Renal pelvis (tissue), 12 donors: ENCODE data around the gene RCVRN. TPM values are rescaled to one million over a fixed set of nuclear protein-coding genes. Genes with fewer than 3 reads are reported as not detected.

Source experiments
- DNase-seq: peaks from one replicate; pipeline ENCODE4 v3.0.0-alpha.2; 2013
- long read RNA-seq, 16 experiments: transcript quantifications; one replicate each; lab custom pipeline, GENCODE V29; 2026
- polyA plus RNA-seq, 3 donors: library from polyadenylated mRNA; unstranded; fragments of 120-200 nt; gene quantifications; one replicate each; pipeline ENCODE4 v1.2.1, GENCODE V29; 2013; ENCODE audit not compliant: insufficient read length in 3 of 3

The RCVRN gene
- polyA plus RNA-seq, result under 1 TPM in 2 of 3 donors, not detected in 1; 0.21 to 0.47 TPM
- long read RNA-seq, donor 1, result 0 reads
- long read RNA-seq, donor 2, result 0 reads
- long read RNA-seq, donor 3, result 0 reads
- long read RNA-seq, donor 4, result 0 reads
- long read RNA-seq, donor 5, result 0 reads
- long read RNA-seq, donor 6, result 0 reads
- long read RNA-seq, donor 7, result 0 reads
- long read RNA-seq, donor 8, result 0 reads
- long read RNA-seq, donor 9, result 0 reads
- long read RNA-seq, donor 10, result 0 reads
- long read RNA-seq, donor 11, partial matches to known transcripts, result 0 of 1 reads
- long read RNA-seq, donor 11, other reads (novel, unspliced or antisense), result 0 of 1 reads
- long read RNA-seq, donor 12, result 0 reads
- long read RNA-seq, donor 13, result 0 reads
- long read RNA-seq, donor 14, result 0 reads
- long read RNA-seq, donor 15, result 0 reads
- long read RNA-seq, donor 16, result 0 reads

DNA sequence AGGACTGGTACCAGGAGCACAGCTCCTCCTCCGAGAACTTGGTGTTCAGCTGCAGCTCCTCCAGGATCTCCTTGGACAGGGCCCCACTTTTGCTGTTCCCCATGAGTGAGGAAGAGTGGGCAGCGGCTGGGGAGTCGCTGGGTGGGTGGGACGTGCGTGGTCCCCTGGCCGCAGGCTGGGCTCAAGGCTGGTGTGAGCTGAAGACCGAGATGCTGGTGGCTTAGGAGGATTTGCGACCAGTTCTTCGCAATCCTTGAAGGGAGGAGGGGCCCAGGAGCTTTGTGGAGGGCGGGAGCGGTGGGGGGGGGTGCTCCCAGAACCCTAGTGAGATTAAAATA lies at the start of gene RCVRN:
RCVRN (minus strand) TSS at position 194 of the 338 bp plus-strand sequence; CDS start at position 103, 91 bp downstream.
- no peak for DNase-seq

DNA sequence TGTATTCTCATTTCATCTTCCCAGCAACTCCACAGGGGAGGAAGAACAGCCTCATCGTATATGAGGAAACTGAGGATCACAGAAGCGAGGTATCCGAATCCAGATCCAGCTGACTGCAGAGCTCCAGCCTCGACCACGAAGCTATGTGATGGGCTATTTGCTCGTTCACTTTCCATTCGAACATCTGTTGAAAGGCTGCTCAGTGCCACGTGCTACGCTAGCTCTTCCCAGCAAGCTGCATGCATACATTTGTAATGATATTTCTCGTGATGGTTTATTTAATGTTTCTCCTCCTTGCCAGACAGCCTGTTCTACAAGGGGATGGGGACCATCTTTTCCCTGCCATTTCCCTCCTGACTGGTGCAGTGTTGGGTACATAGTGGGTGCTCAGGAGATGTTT lies 48.4 kb upstream of the RCVRN start:
- no peak for DNase-seq

DNA sequence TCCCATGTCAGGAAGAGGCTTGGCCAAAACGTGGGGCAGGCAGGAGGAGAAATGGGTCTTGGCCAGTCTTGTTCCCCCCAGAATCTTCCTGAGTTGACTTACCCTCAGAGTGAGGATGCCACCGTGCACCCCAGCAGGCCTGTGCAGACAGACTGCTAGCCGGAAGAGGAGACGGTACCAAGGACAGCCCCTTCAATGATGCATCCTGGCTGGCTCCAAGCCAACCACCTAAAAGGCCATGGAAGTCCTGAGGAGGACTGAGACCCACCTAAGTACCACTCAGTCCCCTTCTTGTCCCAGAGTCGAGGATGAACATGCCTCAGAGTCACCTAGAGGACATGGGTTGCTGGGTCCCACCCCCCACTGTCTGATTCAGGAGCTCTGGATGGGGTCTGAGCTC lies 46.7 kb upstream of the RCVRN start:
- no peak for DNase-seq

DNA sequence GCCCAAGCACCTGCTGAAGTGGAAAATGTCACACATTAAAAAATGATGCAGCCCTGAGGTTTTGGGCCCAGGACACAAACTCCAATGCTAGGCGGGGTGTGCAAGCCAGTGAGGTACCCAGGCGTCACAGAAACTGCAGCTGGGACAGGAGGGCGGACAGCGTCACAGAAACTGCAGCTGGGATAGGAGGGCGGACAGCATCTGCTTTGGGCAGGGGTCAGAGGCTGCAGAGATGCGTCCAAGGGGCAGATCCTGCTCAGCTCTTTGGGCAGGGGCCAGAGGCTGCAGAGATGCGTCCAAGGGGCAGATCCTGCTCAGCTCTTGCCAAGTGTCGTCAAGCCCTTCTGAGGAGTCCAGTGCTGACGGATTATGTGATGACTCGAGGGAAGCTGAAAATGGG lies 43.9 kb upstream of the RCVRN start:
- no peak for DNase-seq

DNA sequence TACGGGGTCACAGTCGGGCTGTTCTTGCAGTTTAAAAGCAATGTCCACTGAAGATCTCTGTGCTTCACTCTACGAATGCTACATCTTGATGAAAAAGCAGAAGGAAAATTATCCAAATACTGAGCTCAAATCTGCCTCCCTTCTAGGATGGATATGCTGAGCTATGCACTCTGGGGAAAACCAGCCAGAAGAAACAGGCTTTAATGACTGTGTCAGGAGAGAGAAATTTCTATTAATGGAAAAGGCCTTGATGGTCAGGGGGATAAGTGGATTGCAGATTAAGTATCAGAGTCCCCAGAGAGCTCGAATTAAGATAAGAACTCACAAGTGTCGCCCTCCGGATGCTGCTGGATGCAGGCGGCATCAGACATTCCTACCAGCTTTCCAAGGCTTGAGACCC lies 39.6 kb upstream of the RCVRN start:
- no peak for DNase-seq

DNA sequence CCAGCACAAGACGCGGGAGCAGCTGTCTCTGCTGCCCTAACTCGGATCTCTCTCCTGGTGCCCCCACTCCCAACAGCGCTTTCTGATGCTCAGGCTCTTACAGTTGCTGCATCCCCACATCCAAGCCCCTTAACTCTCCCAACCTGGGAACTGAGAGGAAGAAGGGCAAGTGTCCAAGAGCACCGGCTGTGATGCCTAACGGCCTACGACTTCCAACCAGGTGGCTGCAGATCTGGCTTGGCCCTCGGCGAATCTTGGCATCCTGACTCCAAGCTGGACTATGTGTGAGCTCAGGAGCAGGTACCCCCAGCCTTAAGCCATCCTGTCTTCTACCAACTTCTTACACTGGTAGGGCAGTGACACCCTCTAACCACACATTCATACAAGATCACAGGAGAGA lies 38.3 kb upstream of the RCVRN start:
- DNase-seq, result no peak

DNA sequence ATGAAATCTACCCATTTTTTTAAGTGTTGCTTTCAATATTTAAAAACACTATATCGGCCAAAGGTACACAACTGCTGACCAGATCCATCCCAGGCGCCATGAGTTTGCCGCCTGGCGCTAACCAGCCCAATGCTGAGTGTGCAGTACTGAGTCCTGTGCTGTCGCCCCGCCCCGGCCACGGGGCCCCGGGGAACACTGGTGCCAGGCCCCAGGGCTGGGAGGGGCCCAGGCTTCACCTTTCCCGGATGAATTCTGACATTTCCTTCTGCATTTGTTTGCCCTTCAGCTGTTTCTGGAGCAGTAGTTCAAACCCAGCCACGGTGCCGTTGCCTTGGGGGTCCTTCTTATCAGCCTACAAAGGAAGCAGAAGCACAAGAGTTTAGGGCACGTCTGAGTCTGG lies 37.8 kb upstream of the RCVRN start:
- DNase-seq, result no peak

DNA sequence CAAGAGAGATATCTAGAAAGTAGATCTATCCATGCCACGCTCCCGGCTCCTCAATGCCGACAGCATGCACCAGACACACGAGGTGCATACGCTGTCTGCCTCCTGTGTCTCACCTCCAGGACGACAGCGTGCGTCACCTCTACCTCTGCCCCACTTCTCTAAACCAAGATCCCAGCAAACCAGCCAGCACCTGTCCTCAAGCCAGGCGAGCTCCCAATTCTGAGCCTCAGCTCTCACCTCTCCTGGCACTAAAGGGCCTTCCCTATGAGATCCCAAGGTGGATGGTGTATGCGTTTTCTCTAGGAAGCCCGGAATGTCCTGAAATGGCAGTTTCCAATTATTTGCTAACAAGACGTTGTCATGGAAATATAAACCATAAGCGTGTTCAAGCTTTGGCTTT lies 36.2 kb upstream of the RCVRN start:
- DNase-seq, result no peak

DNA sequence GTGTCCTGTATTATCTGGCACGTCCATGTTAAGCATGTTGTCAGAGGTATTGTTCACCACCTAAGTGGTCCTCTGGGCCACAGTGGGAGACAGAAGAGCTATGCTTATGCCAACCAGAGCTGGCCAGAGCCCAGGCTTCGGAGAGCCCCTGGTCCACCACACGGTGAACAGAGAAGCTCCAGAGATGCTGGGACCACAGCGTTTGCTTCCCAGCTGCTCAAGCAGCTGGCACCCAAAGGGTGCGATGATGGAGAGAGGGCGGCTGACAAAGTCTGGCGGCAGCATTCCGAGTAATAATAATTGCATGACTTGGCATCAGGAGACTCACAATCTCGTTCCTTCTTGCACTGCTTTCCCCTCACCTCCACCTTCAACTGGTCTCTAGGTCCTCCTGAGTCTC lies 35.8 kb upstream of the RCVRN start:
- DNase-seq, result no peak

DNA sequence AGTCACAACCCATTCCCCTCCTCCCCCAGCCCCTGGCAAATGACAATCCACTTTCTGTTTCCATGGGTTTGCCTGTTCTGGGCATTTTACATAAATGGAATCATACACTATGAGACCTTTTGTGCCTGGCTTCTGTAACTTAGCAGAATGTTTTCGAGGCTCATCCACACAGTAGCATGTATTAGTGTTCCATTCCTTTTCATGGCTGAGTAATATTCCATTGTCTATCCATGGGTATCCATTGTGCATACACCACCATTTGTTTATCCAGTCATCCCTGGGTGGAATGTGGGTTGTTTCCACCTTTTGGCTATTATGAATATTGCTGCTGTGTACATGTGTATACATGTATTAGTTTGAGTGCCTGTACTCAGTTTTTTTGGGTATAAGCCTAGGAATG lies 33.7 kb upstream of the RCVRN start:
- DNase-seq, result no peak

DNA sequence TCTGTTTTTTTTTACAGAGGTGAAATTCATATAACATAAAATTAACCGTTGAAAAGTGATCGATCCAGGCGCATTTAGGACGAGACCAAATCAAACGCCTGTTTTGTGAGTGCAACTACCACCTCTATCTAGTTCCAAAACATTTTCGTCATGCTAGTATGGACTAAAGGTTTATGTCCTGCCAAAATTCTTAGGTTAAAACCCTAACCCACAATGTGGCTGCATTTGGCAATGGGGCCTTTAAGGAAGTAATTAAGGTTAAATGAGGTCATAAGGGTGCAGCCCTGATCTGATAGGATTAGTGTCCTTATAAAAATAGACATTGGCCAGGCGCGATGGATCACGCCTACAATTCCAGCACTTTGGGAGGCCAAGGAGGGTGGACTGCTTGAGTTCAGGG lies 32.8 kb upstream of the RCVRN start:
- DNase-seq, result no peak

DNA sequence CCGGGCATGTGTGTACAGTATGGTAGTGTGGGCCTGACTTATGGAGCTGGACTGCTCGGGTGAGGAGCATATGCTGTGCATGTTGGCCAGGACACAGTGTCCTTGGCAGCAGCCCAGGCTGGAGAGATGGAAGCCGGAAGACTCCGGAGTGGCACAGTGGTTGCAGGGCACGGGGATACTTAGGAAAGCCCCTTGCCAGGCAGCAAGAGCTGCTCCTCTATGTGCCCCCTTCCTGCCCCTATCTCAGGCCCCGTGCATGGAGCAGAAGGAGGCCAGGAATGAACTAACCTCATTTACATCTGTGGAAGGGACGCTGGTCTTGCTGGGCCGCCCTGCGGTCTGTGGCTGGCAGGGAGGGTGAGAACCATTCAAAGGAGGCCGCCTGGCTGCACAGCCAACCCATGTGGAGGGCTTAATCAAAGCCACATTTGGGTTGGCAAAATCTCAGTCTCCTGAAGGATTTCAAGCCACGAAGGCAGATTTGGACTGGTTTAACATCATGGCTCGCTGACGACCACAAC lies 32.2 kb upstream of the RCVRN start:
- no peak for DNase-seq

DNA sequence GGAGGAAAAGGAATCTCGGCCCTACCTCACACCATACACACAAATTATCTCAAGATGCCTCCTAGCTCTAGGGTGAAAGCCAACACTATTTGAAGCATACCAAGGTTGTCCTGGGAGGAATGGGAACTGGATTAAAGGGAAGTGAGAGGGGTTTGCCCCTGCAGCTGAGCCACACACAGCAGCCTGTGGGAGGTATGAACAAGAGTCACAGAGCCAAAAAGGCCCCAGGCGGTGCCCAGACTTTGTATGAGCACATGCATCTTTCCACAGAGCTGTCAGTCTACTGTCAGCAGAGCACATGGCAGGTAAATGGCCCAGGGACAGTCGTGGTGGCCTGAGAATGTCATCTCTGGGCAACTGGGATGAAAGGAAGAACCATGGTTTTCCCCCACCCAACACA lies 31.0 kb upstream of the RCVRN start:
- DNase-seq, result no peak

DNA sequence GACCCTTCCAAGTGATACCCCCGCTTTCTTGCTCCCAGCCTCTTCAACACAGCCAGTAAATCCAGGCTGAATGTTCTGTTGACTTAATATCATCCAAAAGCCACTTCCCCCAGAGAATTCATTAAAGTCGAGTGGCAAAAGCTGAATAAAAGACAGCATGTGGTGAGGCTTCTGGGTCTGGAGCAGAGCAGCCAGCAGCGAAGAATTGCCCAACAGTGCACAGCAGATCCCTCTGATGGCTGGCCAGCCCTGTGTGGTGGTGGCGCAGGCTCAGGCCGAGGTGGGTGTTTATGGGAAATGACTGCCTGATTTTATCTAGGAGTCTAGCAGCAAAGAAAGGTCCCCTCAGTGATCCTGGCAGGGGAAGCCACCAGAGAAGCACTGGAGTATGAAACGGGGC lies 30.3 kb upstream of the RCVRN start:
- DNase-seq, result no peak

DNA sequence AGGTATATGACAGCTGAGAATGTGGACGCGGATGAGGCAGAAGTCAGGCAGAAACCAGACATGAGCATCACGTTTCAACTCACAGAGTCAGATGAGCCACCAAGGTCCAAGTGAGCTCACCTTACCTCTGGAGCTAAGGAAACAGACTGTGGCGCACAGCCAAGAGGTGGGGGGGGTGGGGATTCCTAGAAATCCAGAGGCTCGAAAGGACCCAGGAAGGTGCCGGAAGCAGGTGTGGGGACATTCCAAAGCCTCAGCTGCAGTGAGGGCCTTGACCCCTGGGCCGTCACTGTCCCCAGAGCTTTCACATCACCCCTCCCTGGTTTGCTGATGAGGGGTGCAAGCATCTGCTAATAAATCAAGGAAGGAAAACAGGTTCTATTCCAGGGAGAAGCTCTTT lies 29.3 kb upstream of the RCVRN start:
- no peak for DNase-seq

DNA sequence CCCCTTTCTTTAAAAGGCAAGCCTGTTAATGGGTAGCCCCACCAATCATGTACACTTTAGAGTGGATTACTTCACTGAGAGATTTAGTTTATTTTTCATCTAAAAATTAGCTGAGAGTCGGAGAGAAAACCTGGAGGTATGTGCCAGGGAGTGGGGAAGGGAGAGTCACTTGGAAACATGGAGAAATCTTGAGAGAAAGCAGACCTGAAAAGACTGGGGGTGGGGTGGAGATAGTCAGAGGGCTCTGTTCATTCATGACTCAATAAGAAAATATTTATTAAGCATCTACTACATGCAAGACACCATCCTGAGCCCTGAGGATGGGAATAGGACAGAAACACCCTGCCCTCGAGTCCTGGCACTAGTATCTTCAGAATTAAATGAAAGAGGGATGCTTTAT lies 27.4 kb upstream of the RCVRN start:
- no peak for DNase-seq

DNA sequence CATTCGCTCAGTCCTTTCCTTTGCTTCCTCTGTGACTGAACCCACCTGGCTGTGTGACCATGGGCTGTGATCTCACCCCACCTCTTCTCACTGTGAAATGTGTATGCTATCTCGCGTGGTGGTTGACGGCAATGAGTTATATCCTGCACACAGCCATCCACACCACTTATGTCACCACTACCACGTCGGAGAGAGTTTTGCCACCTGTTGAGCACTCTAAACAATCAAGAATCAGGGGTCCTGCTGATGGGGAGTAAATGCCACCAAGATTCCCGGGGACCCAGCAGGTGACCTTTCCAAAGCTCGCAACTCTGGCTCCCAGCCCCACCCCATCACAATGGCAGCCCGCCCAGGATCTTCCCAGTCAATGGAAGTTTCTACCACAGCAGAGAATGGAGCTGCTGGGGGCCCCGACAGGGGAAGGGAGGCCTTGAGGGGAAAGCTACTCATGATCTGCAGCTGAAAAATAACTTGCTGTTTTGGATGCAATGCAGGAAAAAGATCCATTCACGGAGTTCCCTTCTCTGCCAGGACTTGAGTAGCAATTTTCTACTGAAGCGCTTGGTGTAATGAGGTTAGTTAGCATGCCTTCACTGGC lies 26.2 kb upstream of the RCVRN start:
- no peak for DNase-seq

DNA sequence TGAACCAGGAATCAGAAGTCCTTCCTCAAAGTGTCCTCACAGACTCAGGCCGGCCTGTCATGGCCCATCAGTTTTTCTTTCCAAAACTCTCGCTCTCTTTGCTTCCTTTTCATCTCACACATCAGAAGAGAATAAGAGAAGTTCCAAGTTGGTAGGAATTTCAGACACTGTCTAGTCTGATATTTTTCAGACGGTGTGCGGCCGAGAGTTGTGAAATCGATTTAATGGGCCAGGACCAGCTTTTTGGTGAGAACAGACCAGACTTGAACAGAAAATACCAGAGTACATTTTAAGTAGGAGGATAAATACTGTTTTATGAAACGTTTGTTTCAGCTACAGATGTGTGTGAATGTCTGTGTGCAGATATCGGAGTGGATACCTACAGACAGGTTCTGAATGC lies 24.8 kb upstream of the RCVRN start:
- no peak for DNase-seq

DNA sequence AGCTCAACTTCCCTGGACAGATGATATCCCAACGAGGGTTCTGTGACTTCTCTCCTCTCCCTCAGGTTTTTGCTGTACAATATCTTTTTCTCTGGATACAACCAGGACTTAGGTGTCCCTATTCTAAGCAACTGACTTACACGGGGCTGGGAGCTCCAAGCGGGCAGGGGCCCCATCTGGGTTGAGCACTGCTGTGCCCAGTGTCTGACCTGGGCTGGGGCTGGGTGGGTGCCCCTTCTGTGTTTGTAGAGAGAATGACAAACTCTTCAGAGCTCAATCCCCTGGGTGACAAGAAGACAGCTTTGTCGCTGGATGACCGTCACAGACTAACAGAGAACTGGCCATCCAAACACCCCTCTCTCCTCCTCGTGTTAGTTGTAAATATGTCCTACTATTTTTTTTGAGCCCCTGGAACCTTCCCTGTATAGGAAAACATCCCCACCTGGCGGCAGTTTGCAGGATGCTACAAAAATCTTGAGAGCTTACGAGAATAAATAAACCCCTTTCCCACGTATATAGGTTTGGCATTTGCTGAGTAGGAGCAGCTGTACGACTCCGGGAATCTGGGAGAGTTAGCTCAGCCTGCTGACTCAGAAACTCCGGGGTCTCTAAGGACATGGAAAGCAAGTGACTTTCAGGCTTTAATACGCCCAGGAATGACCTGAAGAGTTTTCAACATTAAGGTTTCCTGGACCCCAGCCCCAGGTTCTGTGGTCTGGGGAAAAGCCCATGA lies 23.7 kb upstream of the RCVRN start:
- DNase-seq, result peak; percentile 76

DNA sequence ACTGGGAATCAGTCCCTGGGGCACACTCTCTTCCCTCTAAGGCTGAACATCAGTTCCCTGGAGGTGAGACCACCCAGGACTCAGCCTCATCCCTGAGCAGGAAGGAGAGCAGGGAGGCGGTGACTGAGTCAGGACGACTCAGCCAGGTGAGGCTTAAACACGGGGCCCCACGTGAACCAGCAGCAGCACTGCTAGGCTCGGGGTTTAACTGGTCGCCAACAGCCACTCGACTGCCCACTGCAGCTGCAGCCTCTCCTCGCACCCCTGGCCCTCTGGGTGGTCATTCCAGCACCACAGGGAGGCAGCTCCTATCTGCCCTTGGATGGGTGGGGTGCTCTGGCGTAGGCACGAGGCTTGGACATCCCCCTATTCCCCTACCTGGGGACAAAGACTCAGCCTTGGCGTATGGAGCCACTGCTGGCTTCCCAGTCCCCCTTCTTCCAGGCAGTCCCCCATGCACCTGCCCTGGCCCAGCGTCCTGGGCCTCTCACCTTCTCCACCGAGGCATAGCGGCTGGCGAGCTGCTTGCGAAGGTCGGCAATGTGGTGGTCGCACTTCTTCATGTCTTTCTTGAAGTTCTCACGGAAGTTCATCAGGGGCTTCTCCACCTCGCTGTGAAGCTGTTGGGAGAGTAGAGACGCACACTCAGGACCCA lies 21.2 kb upstream of the RCVRN start:
- DNase-seq, result no peak

DNA sequence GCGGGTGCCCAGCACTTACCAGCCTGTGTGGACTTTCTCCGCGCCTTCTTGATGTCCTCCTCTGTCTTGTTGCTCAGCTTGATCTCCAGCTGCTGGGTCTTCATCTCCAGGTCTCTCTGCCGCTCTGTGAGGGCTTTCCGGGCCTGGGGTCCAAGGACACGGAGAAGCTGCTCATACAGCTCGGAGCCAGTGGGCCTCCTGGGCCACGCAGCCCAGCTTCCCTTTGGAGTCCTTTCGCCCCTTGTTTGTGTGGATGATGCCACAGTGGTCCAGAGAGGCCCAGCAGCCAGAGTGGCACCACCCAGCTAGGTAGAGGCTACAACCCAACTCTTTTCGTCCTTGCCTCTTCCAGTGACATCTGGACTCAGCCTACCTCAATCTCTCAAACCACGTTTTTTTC lies 20.4 kb upstream of the RCVRN start:
- DNase-seq, result no peak

DNA sequence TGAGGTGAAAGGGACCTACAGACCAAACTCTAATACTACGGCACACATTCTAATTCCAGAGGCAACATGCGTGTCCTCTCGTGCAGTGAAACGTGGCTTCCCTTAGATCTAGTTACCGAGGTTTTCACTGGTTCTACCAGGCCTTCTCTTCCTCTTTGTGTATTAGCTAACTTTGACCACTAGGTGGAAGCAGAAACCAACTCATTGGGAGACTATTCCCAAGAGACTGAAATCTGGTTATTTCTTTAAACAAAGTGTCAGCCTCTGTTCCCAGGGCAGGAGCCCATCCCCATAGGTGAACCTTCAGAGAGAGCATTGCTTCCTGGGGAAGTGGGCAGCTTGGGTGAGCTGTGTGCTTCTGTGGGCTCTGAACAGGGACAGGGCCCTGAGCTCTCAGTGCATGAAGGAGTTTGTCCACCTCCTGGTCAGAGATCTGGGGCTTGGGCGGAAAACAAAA lies 19.7 kb upstream of the RCVRN start:
- DNase-seq, result peak; percentile 87
